ENCODE data around the gene ANKFN1.

Gene ANKFN1

GRCh38 chr17:56186222-56186786 is 33.0 kb downstream of the ANKFN1 start:
- no peak for TF ChIP-seq CTCF (IDR thresholded peaks at IDR 0.05; ENCODE audit: extremely low read depth, insufficient read depth, missing control alignments)
- in situ Hi-C loops (cut with MboI; ENCODE audit: low pct_unique_long_range_greater_than_20kb, low sequenced_read_pairs, unreplicated experiment): no loop called here
- no peak for DNase-seq (ENCODE audit: low spot score)

GRCh38 chr17:56203430-56203829 is 50.2 kb downstream of the ANKFN1 start:
- TF ChIP-seq CTCF (IDR thresholded peaks at IDR 0.05; ENCODE audit: extremely low read depth, insufficient read depth, missing control alignments): no peak
- in situ Hi-C loops (cut with MboI; ENCODE audit: low pct_unique_long_range_greater_than_20kb, low sequenced_read_pairs, unreplicated experiment): no loop called here
- DNase-seq (ENCODE audit: low spot score): no peak

GRCh38 chr17:56206351-56206750 is 53.1 kb downstream of the ANKFN1 start:
- no peak for TF ChIP-seq CTCF (IDR thresholded peaks at IDR 0.05; ENCODE audit: extremely low read depth, insufficient read depth, missing control alignments)
- DNase-seq (ENCODE audit: low spot score): no peak
- in situ Hi-C loops (cut with MboI; ENCODE audit: low pct_unique_long_range_greater_than_20kb, low sequenced_read_pairs, unreplicated experiment): no loop called here

- in situ Hi-C loops (cut with MboI; ENCODE audit: low pct_unique_long_range_greater_than_20kb, low sequenced_read_pairs, unreplicated experiment): no loop called here
- no peak for TF ChIP-seq CTCF (IDR thresholded peaks at IDR 0.05; ENCODE audit: extremely low read depth, insufficient read depth, missing control alignments)
Measured at GRCh38 chr17:56213031-56213430, 59.8 kb downstream of the ANKFN1 start.

DNA sequence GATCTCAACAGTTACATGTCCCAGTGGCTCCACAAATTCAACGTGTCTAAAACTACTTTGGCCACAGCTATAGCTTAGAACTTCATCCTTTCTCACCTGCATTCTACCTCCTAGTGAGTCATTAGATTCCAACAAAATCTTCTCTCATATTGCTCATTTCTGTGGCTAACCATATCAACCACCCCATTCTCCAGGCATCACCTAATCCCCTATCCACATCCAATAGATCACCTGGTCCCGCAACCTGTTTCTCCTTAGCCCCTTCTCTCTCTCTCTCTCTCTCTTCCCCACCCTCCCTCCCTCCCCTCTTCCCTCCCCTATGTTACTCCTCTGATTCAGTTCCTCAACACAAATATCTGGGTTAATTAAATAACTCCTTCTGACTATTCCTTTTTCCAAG is 64.6 kb downstream of the ANKFN1 start:
- in situ Hi-C loops (cut with MboI; ENCODE audit: low pct_unique_long_range_greater_than_20kb, low sequenced_read_pairs, unreplicated experiment): no loop called here
- TF ChIP-seq CTCF (IDR thresholded peaks at IDR 0.05; ENCODE audit: extremely low read depth, insufficient read depth, missing control alignments): no peak
- DNase-seq (ENCODE audit: low spot score): no peak

More at GRCh38 chr17:56213031-56213430, 59.8 kb downstream of the ANKFN1 start:
- no peak for DNase-seq (ENCODE audit: low spot score)

DNA sequence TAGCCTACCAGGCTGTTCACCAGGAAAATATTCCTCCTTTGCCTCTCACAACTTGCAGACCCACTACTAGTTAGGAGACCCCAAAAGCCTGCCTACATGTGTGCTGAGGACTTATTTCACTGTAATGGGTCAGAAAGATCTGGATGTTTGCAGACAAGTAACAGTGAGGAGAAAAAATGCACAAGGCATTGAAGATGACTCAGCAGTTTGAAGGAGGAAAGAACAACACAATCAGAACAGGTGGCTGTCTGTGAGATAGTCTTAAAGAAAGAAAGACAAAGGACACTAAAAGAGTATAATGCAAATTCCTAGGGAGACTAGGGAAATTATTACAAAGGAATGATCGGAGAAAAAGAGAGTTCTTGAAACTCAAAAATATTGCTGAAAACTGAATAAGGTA is 69.0 kb downstream of the ANKFN1 start:
- DNase-seq (ENCODE audit: low spot score): no peak
- in situ Hi-C loops (cut with MboI; ENCODE audit: low pct_unique_long_range_greater_than_20kb, low sequenced_read_pairs, unreplicated experiment): no loop called here

More for the DNA sequence above, 69.0 kb downstream of the ANKFN1 start:
- no peak for TF ChIP-seq CTCF (IDR thresholded peaks at IDR 0.05; ENCODE audit: extremely low read depth, insufficient read depth, missing control alignments)

All from GM13977 (cell line).